NCI-H2227 (cell line): ENCODE data around the gene ANAPC4.

ENCODE experiments used
- DNase-seq: peaks from one replicate; lab custom pipeline; 2025; ENCODE audit not compliant: unreplicated experiment; lab: John Stamatoyannopoulos, UW

The ANAPC4 gene

GRCh38 chr4:25377572-25378436 lies 741 bp downstream of the ANAPC4 start:
- DNase-seq, result no peak

DNA sequence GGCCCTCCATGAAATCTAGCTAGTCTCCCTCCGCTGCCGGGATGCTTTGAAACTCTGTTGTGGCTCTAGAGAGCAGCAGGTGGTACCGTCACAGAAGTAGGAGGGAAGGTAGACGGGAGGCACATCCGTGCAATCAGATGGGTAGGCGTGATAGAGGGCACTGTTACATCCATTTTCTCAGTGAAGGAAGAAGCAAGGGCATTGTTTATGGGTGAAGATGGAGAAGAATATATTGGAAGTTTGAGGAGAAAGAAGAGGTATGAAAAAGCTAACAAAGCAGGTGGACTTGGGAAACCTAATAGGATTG lies 1.3 kb downstream of the ANAPC4 start:
- no peak for DNase-seq

- DNase-seq, result no peak
Measured at GRCh38 chr4:25379591-25379990, 2.5 kb downstream of the ANAPC4 start.

- no peak for DNase-seq
Measured at GRCh38 chr4:25383647-25384046, 6.6 kb downstream of the ANAPC4 start.

- DNase-seq, result no peak
Measured at GRCh38 chr4:25386926-25387325, 9.9 kb downstream of the ANAPC4 start.

GRCh38 chr4:25397305-25397704 lies 20.2 kb downstream of the ANAPC4 start:
- no peak for DNase-seq

DNA sequence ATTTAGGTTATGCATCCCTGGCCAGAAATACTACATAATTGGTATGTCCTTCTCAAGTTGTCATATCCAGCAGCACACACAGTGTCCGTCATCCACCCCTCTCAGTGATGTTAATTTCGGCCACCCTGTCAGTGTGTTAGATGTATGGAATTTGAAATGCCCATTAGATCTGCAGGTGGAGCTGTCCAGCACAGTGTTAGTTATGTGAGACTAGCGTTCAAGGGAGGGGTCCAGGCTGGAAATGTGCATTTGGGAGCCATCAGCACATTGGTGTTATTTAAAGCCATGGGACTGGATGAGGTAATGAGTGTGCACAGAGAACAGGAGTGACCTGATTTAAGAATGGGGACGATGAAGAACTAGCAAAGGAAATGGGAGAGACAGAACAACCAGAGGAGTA lies 22.4 kb downstream of the ANAPC4 start:
- no peak for DNase-seq

DNA sequence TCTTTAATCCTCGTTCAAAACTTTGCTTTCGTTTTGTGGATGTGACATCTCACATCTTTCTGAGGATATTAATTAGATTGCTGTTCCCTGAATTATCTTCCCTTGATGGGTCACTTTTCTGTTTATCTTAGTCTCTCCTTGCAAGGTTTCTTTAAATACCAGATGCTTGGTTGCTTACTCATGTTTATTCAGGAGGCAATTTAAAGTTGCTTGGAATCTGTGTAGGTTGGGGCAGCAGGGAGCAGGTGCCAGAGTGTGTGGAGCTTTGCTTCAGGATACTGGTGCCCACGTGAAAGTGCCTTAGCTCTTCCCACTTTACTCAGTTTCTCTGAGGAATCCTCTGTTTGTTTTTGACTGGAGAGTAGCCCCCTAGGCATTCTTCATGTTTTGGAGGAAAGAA lies 24.0 kb downstream of the ANAPC4 start:
- DNase-seq, result no peak

GRCh38 chr4:25402521-25402920 lies 25.5 kb downstream of the ANAPC4 start:
- DNase-seq, result no peak

- DNase-seq, result no peak
Measured at GRCh38 chr4:25403699-25404098, 26.6 kb downstream of the ANAPC4 start.

GRCh38 chr4:25405453-25405852 lies 28.4 kb downstream of the ANAPC4 start:
- DNase-seq, result no peak

- DNase-seq, result no peak
Measured at GRCh38 chr4:25406081-25406692, 29.1 kb downstream of the ANAPC4 start.

DNA sequence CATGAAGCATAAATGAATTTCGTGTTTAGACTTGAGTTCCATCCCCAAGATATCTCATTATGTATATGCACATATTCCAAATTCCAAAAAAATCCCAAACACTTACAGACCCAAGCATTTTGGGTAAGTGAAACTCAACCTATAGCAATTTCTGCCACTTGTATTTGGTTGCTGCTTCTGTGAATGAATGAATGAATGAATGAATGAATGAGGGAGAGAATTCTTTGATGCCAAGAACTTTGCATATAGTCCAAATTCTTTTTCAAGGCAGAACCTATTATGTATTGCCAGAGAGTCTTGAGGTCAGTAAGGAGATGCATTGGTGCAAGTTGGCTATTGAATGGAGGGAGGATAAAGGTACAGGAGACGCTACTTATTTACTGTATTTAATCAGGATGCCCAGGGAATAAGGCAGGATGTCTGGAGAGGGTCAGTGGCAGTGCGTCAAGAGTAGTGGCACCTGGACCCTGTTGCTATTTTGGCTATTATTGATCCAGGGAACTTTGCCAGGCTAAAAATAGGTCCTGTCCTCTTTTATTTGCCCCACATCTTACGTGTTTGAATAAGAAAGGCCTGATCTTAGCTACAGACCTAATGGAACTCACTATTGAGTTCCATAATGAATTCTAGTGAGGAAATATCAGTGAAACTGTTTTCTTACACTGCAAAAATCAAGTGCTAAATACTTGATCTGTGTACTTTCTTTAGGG lies 33.9 kb downstream of the ANAPC4 start:
- DNase-seq, result no peak

DNA sequence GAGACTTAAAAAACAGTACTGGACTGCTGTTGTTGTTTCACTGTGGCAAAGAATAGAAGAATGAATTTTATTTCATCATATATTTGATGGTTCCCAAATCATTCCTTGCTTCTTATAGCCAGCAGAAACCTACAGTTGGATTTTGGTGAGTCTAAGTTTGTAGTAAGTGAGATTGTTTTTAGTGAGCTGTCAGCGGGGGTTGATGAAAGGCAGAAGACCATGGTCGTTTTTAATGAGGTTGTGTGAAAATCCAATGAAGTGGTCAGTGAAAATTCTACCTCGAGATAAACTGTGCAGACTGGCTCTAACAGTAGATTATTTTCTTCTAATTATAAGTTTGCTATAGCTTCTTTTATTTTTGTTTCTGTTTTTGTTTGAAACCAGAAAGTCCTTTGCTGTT lies 36.2 kb downstream of the ANAPC4 start:
- DNase-seq, result no peak

GRCh38 chr4:25417014-25417413 lies 40.0 kb downstream of the ANAPC4 start:
- no peak for DNase-seq

DNA sequence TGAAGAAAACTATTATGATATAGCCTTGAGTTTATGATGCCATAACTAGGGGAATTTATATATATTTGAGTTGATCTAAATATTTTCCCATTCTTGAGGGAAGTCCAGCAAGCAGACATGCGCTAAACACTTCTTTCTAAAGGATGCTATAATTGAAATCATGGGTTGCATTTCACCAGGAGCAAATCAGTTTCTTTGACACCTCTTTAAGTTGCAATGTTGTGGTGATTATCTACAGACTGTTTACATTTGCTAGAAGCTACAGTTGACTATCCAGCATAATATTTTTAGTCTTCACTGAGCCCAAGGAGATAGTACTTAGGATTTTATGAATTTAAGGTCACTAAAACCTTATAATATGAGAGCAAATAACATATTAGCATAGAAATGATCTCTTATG lies 43.9 kb downstream of the ANAPC4 start:
- DNase-seq, result no peak

- DNase-seq, result no peak
Measured at GRCh38 chr4:25421816-25422525, 44.9 kb downstream of the ANAPC4 start.

- DNase-seq, result no peak
Measured at GRCh38 chr4:25423548-25423947, 46.5 kb downstream of the ANAPC4 start.

GRCh38 chr4:25424539-25425228 lies 47.6 kb downstream of the ANAPC4 start:
- DNase-seq, result no peak

DNA sequence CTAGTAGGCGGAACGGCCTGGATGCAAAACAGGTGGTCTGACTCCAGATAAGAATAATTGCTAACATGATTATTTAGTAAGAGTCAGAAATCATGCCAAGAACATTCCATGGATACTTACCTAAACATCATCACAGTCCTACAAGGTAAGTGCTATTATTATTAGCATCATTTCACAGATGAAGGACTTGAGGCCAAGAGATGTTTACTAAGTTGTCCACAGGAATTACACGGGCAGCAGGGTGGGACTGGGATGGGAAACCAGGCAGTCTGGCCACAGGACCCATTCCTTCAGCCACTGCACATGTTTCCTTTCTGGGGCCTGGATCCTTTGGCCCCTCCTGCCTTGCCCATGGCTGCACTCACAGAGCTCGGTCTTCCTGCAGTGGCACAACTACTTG lies 48.3 kb downstream of the ANAPC4 start:
- DNase-seq, result no peak

- DNase-seq, result no peak
Measured at GRCh38 chr4:25427871-25428270, 50.8 kb downstream of the ANAPC4 start.
